OCI-LY3 (cell line): ENCODE measurements around the gene NHLRC1.

ENCODE experiments used
- EZH2phosphoT487 ChIP-seq: fragments of 200-600 bp; shearing (Covaris generic); IDR thresholded peaks from 2 replicates; pipeline ENCODE4 v1.6.1; 2018; ENCODE audit warnings: antibody characterized with exemption, mixed run types, low read depth
- TF ChIP-seq, protein P1 (sequence below): fragments of 200-600, 300-600 bp; sonication (generic); IDR thresholded peaks from 2 replicates; pipeline ENCODE4 v1.5.1; 2014; ENCODE audit warnings: antibody characterized with exemption, low read length, low read depth

DNA sequence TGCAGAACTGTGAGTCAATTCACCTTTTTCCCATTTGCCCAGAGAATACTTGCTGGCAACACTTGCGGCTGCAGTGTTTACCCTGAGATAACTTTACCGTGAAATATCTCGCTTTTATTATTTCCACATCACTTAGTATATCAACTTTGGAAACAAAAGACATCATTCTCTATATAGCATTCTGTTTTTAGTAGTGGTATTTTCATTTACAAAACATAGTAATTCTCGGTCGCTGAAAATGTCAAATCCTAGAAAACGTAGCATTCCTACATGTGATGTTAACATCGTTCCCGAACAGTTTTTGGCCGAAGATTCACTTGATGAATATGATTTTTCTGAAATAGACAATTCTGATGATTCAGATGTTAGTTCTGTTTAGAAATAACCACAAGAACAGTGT, 52.0 kb downstream of the NHLRC1 start:
- TF ChIP-seq, protein P1, sequence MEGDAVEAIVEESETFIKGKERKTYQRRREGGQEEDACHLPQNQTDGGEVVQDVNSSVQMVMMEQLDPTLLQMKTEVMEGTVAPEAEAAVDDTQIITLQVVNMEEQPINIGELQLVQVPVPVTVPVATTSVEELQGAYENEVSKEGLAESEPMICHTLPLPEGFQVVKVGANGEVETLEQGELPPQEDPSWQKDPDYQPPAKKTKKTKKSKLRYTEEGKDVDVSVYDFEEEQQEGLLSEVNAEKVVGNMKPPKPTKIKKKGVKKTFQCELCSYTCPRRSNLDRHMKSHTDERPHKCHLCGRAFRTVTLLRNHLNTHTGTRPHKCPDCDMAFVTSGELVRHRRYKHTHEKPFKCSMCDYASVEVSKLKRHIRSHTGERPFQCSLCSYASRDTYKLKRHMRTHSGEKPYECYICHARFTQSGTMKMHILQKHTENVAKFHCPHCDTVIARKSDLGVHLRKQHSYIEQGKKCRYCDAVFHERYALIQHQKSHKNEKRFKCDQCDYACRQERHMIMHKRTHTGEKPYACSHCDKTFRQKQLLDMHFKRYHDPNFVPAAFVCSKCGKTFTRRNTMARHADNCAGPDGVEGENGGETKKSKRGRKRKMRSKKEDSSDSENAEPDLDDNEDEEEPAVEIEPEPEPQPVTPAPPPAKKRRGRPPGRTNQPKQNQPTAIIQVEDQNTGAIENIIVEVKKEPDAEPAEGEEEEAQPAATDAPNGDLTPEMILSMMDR: no peak
- TF ChIP-seq EZH2phosphoT487: no peak
